ENCODE data around the gene FOXN3. TPM values are rescaled to one million over a fixed set of nuclear protein-coding genes. Genes with fewer than 3 reads are reported as not detected.

The FOXN3 gene
- total and polyA plus RNA-seq, 2 donors (not counting 3 experiments of a cell fraction or from before 2014, with no cell fraction given): 16.9 to 41.8 TPM

DNA sequence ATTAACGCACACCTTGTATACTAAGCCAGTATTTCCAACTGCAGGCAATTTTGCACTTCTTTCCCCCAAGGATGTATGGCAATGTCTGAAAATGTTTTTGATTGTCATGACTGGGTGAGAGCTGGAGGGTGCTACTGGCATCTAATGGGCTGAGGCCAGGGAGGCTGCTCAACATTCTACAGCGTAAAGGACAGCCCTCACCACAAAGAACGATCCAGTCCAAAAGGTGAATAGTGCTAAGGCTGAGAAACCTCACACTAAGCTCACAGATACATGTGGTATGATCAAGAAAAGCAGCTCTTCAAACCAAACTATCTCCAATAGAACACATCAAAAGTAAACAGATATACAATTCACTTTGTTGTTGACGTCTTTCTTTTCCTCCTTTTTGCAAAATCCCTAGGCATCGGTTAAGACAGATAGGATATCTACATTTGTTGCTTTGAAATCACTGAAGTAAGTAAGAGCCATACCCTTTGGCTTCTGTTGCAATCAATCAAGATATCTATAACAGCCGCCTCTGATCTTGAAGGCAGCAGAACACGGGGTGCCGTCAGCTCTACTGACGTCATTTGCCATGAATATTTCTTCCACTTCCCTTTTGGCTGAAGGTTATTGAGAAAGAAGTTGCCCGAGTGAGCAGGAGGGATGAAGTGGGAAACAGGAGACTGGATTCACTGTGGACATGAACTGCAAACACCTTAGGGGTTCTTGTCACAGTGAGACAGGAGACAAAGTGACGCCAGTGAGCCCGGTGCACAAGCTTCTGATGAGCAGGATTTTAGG, 218.3 kb downstream of the FOXN3 start:
- H3K4me1 ChIP-seq (ENCODE audit: control insufficient read depth, extremely low read depth, insufficient read depth, low read length): no peaks in the 10 kb centered on the region
- H2AFZ ChIP-seq (ENCODE audit: low read depth, low read length): no peak overlapping the region
- no peaks in the 10 kb centered on the region for H3K79me2 ChIP-seq (ENCODE audit: control insufficient read depth, insufficient read depth, low read length)
- no peaks in the 10 kb centered on the region for H3K9me3 ChIP-seq (replicated peaks; ENCODE audit: control insufficient read depth, insufficient read depth, low read length)
- no peaks in the 10 kb centered on the region for H3K36me3 ChIP-seq (ENCODE audit: control insufficient read depth in 2 of 2, extremely low read depth in 1 of 2, insufficient read depth in 2 of 2, low read length in 2 of 2)
- H3K9me1 ChIP-seq (replicated peaks; ENCODE audit: control insufficient read depth, extremely low read depth, insufficient read depth, low read length): no peaks in the 10 kb centered on the region
- no TSS peak for BruUV-seq (replicated peaks)
- DNase-seq (ENCODE audit: low read depth, low spot score) (no peak), FAIRE-seq (no peak)
- TF ChIP-seq POLR2A (IDR thresholded peaks at IDR 0.05; ENCODE audit: low read depth, low read length) (no peak), MYC (IDR thresholded peaks at IDR 0.05; ENCODE audit: low read depth, low read length) (no peak), FOS (IDR thresholded peaks at IDR 0.05; ENCODE audit: borderline replicate concordance, insufficient read depth, low read length) (no peak), JUN (IDR thresholded peaks at IDR 0.05; ENCODE audit: borderline replicate concordance, insufficient read depth, insufficient read length, low read depth) (no peak)
- TF ChIP-seq, protein P1, sequence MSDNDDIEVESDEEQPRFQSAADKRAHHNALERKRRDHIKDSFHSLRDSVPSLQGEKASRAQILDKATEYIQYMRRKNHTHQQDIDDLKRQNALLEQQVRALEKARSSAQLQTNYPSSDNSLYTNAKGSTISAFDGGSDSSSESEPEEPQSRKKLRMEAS (IDR thresholded peaks at IDR 0.05; ENCODE audit: insufficient read depth, insufficient read length): no peak
- H3K27me3 ChIP-seq (ENCODE audit: control insufficient read depth in 2 of 2, insufficient read depth in 2 of 2, low read length in 2 of 2): no peaks in the 10 kb centered on the region
- ChIA-PET CTCF (interaction anchor here (0.9 to 1.0 kb wide), 2 partner anchors 10 to 14 kb away, joined by 3 read pairs; no protein-coding TSS in a partner anchor), POLR2A (no interaction called here)
- H4K20me1 ChIP-seq (replicated peaks; ENCODE audit: control insufficient read depth, extremely low read depth, insufficient read depth, low read length): no peaks in the 10 kb centered on the region
- H3K4me3 ChIP-seq (replicated peaks in 1 of 3; ENCODE audit: insufficient read depth in 1 of 3, low read depth in 1 of 3, low read length in 3 of 3): no peak overlapping the region
- no peak overlapping the region for H3K9ac ChIP-seq (replicated peaks; ENCODE audit: extremely low read depth, insufficient read depth, low read length)
- dilution Hi-C loops (cut with MboI; ENCODE audit: extremely low pct_ligation_motif_present, low sequenced_read_pairs) (no loop called here), intact Hi-C loops (cut with micrococcal nuclease) (no loop called here)
- no peak overlapping the region for H3K4me2 ChIP-seq (ENCODE audit: insufficient read depth, low read length)
- H3K27ac ChIP-seq (ENCODE audit: insufficient read depth, low read depth, low read length): no peak overlapping the region

DNA sequence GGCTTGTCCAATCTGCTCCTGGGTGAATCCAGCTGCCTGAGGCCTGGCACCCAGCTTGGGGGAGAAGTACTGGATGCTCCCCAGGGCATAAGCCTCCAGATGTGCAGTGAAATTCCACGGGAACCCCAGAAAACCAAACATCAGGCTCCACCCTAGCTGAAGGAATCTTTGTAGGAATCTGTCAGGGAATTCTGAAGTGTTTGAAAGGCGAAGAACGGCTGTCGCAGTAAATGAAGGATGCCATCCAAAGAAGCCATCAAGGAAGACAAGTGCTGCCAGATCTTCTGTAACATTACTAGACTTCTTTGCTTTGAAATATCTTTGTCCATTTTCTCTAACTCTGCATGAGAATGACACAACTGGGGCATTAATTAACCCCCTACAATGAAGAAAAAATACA, 219.4 kb downstream of the FOXN3 start:
- Histone ChIP-seq H3K9me1 (replicated peaks; ENCODE audit: control insufficient read depth, extremely low read depth, insufficient read depth, low read length) (no peaks in the 10 kb centered on the region), H3K79me2 (ENCODE audit: control insufficient read depth, insufficient read depth, low read length) (no peaks in the 10 kb centered on the region), H3K9ac (replicated peaks; ENCODE audit: extremely low read depth, insufficient read depth, low read length) (no peak overlapping the region), H3K4me1 (ENCODE audit: control insufficient read depth, extremely low read depth, insufficient read depth, low read length) (no peaks in the 10 kb centered on the region), H3K9me3 (replicated peaks; ENCODE audit: control insufficient read depth, insufficient read depth, low read length) (no peaks in the 10 kb centered on the region), H3K36me3 (ENCODE audit: control insufficient read depth in 2 of 2, extremely low read depth in 1 of 2, insufficient read depth in 2 of 2, low read length in 2 of 2) (no peaks in the 10 kb centered on the region), H3K27ac (ENCODE audit: insufficient read depth, low read depth, low read length) (no peak overlapping the region), H3K4me2 (ENCODE audit: insufficient read depth, low read length) (no peak overlapping the region), H2AFZ (ENCODE audit: low read depth, low read length) (no peak overlapping the region), H3K4me3 (replicated peaks in 1 of 3; ENCODE audit: insufficient read depth in 1 of 3, low read depth in 1 of 3, low read length in 3 of 3) (no peak overlapping the region), H3K27me3 (ENCODE audit: control insufficient read depth in 2 of 2, insufficient read depth in 2 of 2, low read length in 2 of 2) (no peaks in the 10 kb centered on the region), H4K20me1 (replicated peaks; ENCODE audit: control insufficient read depth, extremely low read depth, insufficient read depth, low read length) (no peaks in the 10 kb centered on the region)
- CTCF ChIA-PET: no interaction called here
- POLR2A ChIA-PET: no interaction called here
- FAIRE-seq: no peak
- DNase-seq (ENCODE audit: low read depth, low spot score): no peak
- TF ChIP-seq, protein P1 (IDR thresholded peaks at IDR 0.05; ENCODE audit: insufficient read depth, insufficient read length): no peak
- no peak for TF ChIP-seq POLR2AphosphoS5 (IDR thresholded peaks at IDR 0.05; ENCODE audit: insufficient read depth, low read depth, low read length)
- TF ChIP-seq, protein P2, sequence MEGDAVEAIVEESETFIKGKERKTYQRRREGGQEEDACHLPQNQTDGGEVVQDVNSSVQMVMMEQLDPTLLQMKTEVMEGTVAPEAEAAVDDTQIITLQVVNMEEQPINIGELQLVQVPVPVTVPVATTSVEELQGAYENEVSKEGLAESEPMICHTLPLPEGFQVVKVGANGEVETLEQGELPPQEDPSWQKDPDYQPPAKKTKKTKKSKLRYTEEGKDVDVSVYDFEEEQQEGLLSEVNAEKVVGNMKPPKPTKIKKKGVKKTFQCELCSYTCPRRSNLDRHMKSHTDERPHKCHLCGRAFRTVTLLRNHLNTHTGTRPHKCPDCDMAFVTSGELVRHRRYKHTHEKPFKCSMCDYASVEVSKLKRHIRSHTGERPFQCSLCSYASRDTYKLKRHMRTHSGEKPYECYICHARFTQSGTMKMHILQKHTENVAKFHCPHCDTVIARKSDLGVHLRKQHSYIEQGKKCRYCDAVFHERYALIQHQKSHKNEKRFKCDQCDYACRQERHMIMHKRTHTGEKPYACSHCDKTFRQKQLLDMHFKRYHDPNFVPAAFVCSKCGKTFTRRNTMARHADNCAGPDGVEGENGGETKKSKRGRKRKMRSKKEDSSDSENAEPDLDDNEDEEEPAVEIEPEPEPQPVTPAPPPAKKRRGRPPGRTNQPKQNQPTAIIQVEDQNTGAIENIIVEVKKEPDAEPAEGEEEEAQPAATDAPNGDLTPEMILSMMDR (IDR thresholded peaks at IDR 0.05; ENCODE audit: extremely low read depth in 1 of 2, insufficient read depth in 1 of 2, low read depth in 1 of 2, low read length in 2 of 2): no peak
- TF ChIP-seq GATA2 (IDR thresholded peaks at IDR 0.05; ENCODE audit: insufficient read depth, insufficient read length, low read depth, low read length): no peak
- TF ChIP-seq MYC (IDR thresholded peaks at IDR 0.05; ENCODE audit: low read depth, low read length): no peak
- TF ChIP-seq POLR2A (IDR thresholded peaks at IDR 0.05; ENCODE audit: low read depth, low read length): no peak
- TF ChIP-seq JUN (IDR thresholded peaks at IDR 0.05; ENCODE audit: borderline replicate concordance, insufficient read depth, insufficient read length, low read depth): no peak
- no peak for TF ChIP-seq FOS (IDR thresholded peaks at IDR 0.05; ENCODE audit: borderline replicate concordance, insufficient read depth, low read length)
- TF ChIP-seq EZH2 (IDR thresholded peaks at IDR 0.05; ENCODE audit: borderline replicate concordance, low read depth, low read length, severe bottlenecking): no peak
- BruUV-seq (replicated peaks): no TSS peak
- intact Hi-C loops (cut with micrococcal nuclease): no loop called here
- dilution Hi-C loops (cut with MboI; ENCODE audit: extremely low pct_ligation_motif_present, low sequenced_read_pairs): no loop called here
